Brain microvascular endothelial cell (primary cell): ENCODE measurements around the gene NPLOC4.

Source experiments
- DNase-seq: peaks from one replicate; pipeline ENCODE4 v3.0.0-alpha.2; 2020
- H3K27ac ChIP-seq: fragments of 250-450 bp; sonication (Bioruptor Pico); 2 replicates; pipeline ENCODE4 v1.5.1; 2020; ENCODE audit warnings: mild to moderate bottlenecking, moderate library complexity
- H3K27me3 ChIP-seq: fragments of 250-450 bp; sonication (Bioruptor Pico); replicated peaks from 2 replicates; pipeline ENCODE4 v1.5.1; 2020; ENCODE audit warnings: mild to moderate bottlenecking
- H3K36me3 ChIP-seq: fragments of 250-450 bp; sonication (Bioruptor Pico); replicated peaks from 2 replicates; pipeline ENCODE4 v1.5.1; 2020; ENCODE audit warnings: mild to moderate bottlenecking
- H3K4me3 ChIP-seq: 2 replicates; pipeline ENCODE4 v1.5.1; 2011; ENCODE audit warnings: low read depth, mild to moderate bottlenecking, control low read depth, low read length, moderate library complexity
- CTCF ChIP-seq: IDR thresholded peaks from 2 replicates; pipeline ENCODE4 v1.5.1; 2011; ENCODE audit warnings: low read depth, mild to moderate bottlenecking, moderate library complexity, low read length, control low read depth, inconsistent platforms; ENCODE audit errors: missing control alignments
- in situ Hi-C: cut with HindIII; loops from 2 replicates; pipeline ENCODE4 v1.10.0; 2017; ENCODE audit warnings: low sequenced_read_pairs, low pct_ligation_motif_present

The NPLOC4 gene

GRCh38 chr17:81608605-81609004 is 28.3 kb downstream of the NPLOC4 start:
- Histone ChIP-seq H3K27me3 (no peaks in the 10 kb centered on the region), H3K4me3 (no peak overlapping the region), H3K27ac (no peak overlapping the region), H3K36me3 (peaks cover 72% of the 10 kb centered on the region)
- DNase-seq, result no peak
- TF ChIP-seq CTCF, result no peak
- in situ Hi-C loops, result no loop called here

- DNase-seq, result peak; percentile 35
- no peaks in the 10 kb centered on the region for H3K27me3 ChIP-seq
- H3K27ac ChIP-seq, result peak overlapping the region; percentile 35
- TF ChIP-seq CTCF, result no peak
- H3K36me3 ChIP-seq, result peaks cover 72% of the 10 kb centered on the region
- in situ Hi-C loops, result no loop called here
- H3K4me3 ChIP-seq, result no peak overlapping the region
Measured at GRCh38 chr17:81608082-81608481, 28.8 kb downstream of the NPLOC4 start.

GRCh38 chr17:81607431-81607830 is 29.5 kb downstream of the NPLOC4 start:
- Histone ChIP-seq H3K4me3 (no peak overlapping the region), H3K27me3 (no peaks in the 10 kb centered on the region), H3K36me3 (peaks cover 70% of the 10 kb centered on the region), H3K27ac (peak overlapping the region; percentile 23)
- peak; percentile 14 for DNase-seq
- no peak for TF ChIP-seq CTCF
- in situ Hi-C loops, result no loop called here

- no peak for TF ChIP-seq CTCF
- no peak overlapping the region for H3K27ac ChIP-seq
- no peaks in the 10 kb centered on the region for H3K27me3 ChIP-seq
- in situ Hi-C loops, result no loop called here
- no peak overlapping the region for H3K4me3 ChIP-seq
- DNase-seq, result no peak
- peaks cover 66% of the 10 kb centered on the region for H3K36me3 ChIP-seq
Measured at GRCh38 chr17:81603846-81604610, 32.9 kb downstream of the NPLOC4 start.

- H3K4me3 ChIP-seq, result no peak overlapping the region
- in situ Hi-C loops, result no loop called here
- TF ChIP-seq CTCF, result peak; percentile 78
- H3K36me3 ChIP-seq, result peaks cover 59% of the 10 kb centered on the region
- H3K27ac ChIP-seq, result no peak overlapping the region
- H3K27me3 ChIP-seq, result no peaks in the 10 kb centered on the region
- DNase-seq, result peak; percentile 81
Measured at GRCh38 chr17:81601525-81602120, 35.3 kb downstream of the NPLOC4 start.
